ENCODE data around the gene SOX6. TPM values are rescaled to one million over a fixed set of nuclear protein-coding genes. Genes with fewer than 3 reads are reported as not detected.

The SOX6 gene
- total and polyA plus RNA-seq, 2 experiments from 2014 or later, result 0.03 to 0.66 TPM

DNA sequence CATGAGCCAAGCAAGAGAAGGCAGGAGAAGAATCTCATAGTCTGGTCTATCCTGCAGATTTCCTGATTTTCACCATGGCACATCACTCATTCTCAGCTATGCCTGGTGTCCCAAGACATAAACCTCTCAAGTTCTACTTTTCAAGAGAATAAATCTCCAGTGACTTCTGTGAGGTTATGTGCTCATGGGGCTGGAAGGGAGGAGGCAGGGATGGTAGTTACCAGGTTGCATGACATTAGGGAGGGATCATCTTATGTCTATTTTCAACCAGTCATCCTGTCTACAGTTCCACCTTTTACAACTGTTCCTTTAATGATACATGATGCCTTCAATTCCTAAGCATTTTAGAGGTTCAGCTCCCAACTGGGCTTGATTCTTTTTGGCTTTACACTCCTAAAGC lies 297.7 kb downstream of the SOX6 start:
- no peak overlapping the region for H3K27ac Mint-ChIP-seq
- ATAC-seq (no peak), DNase-seq (ENCODE audit: low spot score) (no peak)
- Histone ChIP-seq H3K9me2 (ENCODE audit: insufficient read depth) (no peaks in the 10 kb centered on the region), H3K4me1 (ENCODE audit: insufficient read depth) (no peaks in the 10 kb centered on the region), H3K27me3 (ENCODE audit: insufficient read depth) (no peaks in the 10 kb centered on the region), H3K27ac (ENCODE audit: low read depth) (no peak overlapping the region), H3K4me3 (no peak overlapping the region), H3K36me3 (ENCODE audit: insufficient read depth) (no peaks in the 10 kb centered on the region), H4K20me1 (replicated peaks; ENCODE audit: insufficient read depth) (no peaks in the 10 kb centered on the region), H3K4me2 (no peak overlapping the region), H3K79me2 (replicated peaks; ENCODE audit: insufficient read depth) (no peaks in the 10 kb centered on the region), H3F3A (replicated peaks; ENCODE audit: low read depth) (no peaks in the 10 kb centered on the region), H2AFZ (no peak overlapping the region)
- H3K4me3 Mint-ChIP-seq, result no peak overlapping the region
- H3K36me3 Mint-ChIP-seq (ENCODE audit: low read depth), result no peaks in the 10 kb centered on the region
- H3K9me3 Mint-ChIP-seq, result peaks cover 7% of the 10 kb centered on the region
- H3K4me1 Mint-ChIP-seq, result peaks cover 5% of the 10 kb centered on the region
- TF ChIP-seq POLR2AphosphoS5 (IDR thresholded peaks at IDR 0.05; ENCODE audit: low read depth) (no peak), CREB1 (CRISPR knock-in tag; IDR thresholded peaks at IDR 0.05; ENCODE audit: low read depth) (no peak), EZH2 (IDR thresholded peaks at IDR 0.05; ENCODE audit: low read depth, unreplicated experiment) (no peak), ZNF114 (CRISPR knock-in tag; IDR thresholded peaks at IDR 0.05) (no peak), ZNF331 (CRISPR knock-in tag; IDR thresholded peaks at IDR 0.05; ENCODE audit: low read depth) (no peak)
- TF ChIP-seq, protein P1, sequence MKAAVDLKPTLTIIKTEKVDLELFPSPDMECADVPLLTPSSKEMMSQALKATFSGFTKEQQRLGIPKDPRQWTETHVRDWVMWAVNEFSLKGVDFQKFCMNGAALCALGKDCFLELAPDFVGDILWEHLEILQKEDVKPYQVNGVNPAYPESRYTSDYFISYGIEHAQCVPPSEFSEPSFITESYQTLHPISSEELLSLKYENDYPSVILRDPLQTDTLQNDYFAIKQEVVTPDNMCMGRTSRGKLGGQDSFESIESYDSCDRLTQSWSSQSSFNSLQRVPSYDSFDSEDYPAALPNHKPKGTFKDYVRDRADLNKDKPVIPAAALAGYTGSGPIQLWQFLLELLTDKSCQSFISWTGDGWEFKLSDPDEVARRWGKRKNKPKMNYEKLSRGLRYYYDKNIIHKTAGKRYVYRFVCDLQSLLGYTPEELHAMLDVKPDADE (IDR thresholded peaks at IDR 0.05), result no peak
- no peaks in the 10 kb centered on the region for H3K27me3 Mint-ChIP-seq (ENCODE audit: insufficient read depth, low read depth, poor library complexity)

DNA sequence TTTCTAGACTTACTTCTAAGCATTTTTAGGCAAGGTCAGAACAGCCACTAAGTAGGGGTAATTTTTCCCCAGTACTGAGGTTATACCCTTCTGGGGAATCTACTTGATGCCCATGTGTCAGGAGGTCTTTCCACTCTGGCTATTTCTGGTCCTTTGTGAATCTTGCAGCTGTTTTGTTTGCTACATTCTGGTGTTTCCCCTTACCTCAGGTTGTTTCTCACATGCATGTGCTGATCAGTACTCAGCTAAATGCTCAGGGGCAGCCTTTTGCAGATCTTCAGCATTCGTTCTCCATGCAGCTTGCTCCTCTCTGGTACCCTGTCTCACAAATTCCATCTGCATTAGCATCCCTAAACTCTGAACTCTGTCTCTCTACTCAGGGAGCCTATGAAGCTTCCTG lies 303.6 kb downstream of the SOX6 start:
- H3K27ac Mint-ChIP-seq, result no peak overlapping the region
- H3K9me3 Mint-ChIP-seq, result no peaks in the 10 kb centered on the region
- Histone ChIP-seq H3K36me3 (ENCODE audit: insufficient read depth) (no peaks in the 10 kb centered on the region), H4K20me1 (replicated peaks; ENCODE audit: insufficient read depth) (no peaks in the 10 kb centered on the region), H3K27me3 (ENCODE audit: insufficient read depth) (no peaks in the 10 kb centered on the region), H3F3A (replicated peaks; ENCODE audit: low read depth) (no peaks in the 10 kb centered on the region), H3K27ac (ENCODE audit: low read depth) (no peak overlapping the region), H3K79me2 (replicated peaks; ENCODE audit: insufficient read depth) (no peaks in the 10 kb centered on the region), H3K4me2 (no peak overlapping the region), H3K9me2 (ENCODE audit: insufficient read depth) (no peaks in the 10 kb centered on the region), H3K4me1 (ENCODE audit: insufficient read depth) (peaks cover 13% of the 10 kb centered on the region), H3K4me3 (no peak overlapping the region), H2AFZ (no peak overlapping the region)
- H3K36me3 Mint-ChIP-seq (ENCODE audit: low read depth), result no peaks in the 10 kb centered on the region
- TF ChIP-seq EZH2phosphoT487 (IDR thresholded peaks at IDR 0.05; ENCODE audit: unreplicated experiment) (no peak), EZH2 (IDR thresholded peaks at IDR 0.05; ENCODE audit: low read depth, unreplicated experiment) (no peak), STAT1 (IDR thresholded peaks at IDR 0.05; ENCODE audit: unreplicated experiment) (no peak), JUNB (IDR thresholded peaks at IDR 0.05; ENCODE audit: unreplicated experiment) (no peak)
- TF ChIP-seq, protein P2, sequence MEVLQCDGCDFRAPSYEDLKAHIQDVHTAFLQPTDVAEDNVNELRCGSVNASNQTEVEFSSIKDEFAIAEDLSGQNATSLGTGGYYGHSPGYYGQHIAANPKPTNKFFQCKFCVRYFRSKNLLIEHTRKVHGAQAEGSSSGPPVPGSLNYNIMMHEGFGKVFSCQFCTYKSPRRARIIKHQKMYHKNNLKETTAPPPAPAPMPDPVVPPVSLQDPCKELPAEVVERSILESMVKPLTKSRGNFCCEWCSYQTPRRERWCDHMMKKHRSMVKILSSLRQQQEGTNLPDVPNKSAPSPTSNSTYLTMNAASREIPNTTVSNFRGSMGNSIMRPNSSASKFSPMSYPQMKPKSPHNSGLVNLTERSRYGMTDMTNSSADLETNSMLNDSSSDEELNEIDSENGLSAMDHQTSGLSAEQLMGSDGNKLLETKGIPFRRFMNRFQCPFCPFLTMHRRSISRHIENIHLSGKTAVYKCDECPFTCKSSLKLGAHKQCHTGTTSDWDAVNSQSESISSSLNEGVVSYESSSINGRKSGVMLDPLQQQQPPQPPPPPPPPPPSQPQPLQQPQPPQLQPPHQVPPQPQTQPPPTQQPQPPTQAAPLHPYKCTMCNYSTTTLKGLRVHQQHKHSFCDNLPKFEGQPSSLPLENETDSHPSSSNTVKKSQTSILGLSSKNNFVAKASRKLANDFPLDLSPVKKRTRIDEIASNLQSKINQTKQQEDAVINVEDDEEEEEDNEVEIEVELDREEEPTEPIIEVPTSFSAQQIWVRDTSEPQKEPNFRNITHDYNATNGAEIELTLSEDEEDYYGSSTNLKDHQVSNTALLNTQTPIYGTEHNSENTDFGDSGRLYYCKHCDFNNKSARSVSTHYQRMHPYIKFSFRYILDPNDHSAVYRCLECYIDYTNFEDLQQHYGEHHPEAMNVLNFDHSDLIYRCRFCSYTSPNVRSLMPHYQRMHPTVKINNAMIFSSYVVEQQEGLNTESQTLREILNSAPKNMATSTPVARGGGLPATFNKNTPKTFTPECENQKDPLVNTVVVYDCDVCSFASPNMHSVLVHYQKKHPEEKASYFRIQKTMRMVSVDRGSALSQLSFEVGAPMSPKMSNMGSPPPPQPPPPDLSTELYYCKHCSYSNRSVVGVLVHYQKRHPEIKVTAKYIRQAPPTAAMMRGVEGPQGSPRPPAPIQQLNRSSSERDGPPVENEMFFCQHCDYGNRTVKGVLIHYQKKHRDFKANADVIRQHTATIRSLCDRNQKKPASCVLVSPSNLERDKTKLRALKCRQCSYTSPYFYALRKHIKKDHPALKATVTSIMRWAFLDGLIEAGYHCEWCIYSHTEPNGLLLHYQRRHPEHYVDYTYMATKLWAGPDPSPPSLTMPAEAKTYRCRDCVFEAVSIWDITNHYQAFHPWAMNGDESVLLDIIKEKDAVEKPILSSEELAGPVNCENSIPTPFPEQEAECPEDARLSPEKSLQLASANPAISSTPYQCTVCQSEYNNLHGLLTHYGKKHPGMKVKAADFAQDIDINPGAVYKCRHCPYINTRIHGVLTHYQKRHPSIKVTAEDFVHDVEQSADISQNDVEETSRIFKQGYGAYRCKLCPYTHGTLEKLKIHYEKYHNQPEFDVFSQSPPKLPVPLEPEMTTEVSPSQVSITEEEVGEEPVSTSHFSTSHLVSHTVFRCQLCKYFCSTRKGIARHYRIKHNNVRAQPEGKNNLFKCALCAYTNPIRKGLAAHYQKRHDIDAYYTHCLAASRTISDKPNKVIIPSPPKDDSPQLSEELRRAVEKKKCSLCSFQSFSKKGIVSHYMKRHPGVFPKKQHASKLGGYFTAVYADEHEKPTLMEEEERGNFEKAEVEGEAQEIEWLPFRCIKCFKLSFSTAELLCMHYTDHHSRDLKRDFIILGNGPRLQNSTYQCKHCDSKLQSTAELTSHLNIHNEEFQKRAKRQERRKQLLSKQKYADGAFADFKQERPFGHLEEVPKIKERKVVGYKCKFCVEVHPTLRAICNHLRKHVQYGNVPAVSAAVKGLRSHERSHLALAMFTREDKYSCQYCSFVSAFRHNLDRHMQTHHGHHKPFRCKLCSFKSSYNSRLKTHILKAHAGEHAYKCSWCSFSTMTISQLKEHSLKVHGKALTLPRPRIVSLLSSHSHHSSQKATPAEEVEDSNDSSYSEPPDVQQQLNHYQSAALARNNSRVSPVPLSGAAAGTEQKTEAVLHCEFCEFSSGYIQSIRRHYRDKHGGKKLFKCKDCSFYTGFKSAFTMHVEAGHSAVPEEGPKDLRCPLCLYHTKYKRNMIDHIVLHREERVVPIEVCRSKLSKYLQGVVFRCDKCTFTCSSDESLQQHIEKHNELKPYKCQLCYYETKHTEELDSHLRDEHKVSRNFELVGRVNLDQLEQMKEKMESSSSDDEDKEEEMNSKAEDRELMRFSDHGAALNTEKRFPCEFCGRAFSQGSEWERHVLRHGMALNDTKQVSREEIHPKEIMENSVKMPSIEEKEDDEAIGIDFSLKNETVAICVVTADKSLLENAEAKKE (CRISPR knock-in tag; IDR thresholded peaks at IDR 0.05), result no peak
- TF ChIP-seq, protein P3, sequence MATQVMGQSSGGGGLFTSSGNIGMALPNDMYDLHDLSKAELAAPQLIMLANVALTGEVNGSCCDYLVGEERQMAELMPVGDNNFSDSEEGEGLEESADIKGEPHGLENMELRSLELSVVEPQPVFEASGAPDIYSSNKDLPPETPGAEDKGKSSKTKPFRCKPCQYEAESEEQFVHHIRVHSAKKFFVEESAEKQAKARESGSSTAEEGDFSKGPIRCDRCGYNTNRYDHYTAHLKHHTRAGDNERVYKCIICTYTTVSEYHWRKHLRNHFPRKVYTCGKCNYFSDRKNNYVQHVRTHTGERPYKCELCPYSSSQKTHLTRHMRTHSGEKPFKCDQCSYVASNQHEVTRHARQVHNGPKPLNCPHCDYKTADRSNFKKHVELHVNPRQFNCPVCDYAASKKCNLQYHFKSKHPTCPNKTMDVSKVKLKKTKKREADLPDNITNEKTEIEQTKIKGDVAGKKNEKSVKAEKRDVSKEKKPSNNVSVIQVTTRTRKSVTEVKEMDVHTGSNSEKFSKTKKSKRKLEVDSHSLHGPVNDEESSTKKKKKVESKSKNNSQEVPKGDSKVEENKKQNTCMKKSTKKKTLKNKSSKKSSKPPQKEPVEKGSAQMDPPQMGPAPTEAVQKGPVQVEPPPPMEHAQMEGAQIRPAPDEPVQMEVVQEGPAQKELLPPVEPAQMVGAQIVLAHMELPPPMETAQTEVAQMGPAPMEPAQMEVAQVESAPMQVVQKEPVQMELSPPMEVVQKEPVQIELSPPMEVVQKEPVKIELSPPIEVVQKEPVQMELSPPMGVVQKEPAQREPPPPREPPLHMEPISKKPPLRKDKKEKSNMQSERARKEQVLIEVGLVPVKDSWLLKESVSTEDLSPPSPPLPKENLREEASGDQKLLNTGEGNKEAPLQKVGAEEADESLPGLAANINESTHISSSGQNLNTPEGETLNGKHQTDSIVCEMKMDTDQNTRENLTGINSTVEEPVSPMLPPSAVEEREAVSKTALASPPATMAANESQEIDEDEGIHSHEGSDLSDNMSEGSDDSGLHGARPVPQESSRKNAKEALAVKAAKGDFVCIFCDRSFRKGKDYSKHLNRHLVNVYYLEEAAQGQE (IDR thresholded peaks at IDR 0.05; ENCODE audit: unreplicated experiment), result no peak
- no peaks in the 10 kb centered on the region for H3K27me3 Mint-ChIP-seq (ENCODE audit: insufficient read depth, low read depth, poor library complexity)
- ATAC-seq (no peak), DNase-seq (ENCODE audit: low spot score) (no peak)
- H3K4me3 Mint-ChIP-seq, result no peak overlapping the region
- peaks cover 21% of the 10 kb centered on the region for H3K4me1 Mint-ChIP-seq

Data from GM23338 (cell line).